HepG2 (cell line): ENCODE measurements around the gene HCK. TPM values are rescaled to one million over a fixed set of nuclear protein-coding genes. Genes with fewer than 3 reads are reported as not detected.

ENCODE experiments used
- ATAC-seq: fragments of 200-7000 bp; cut with Tn5 transposase; 3 replicates; pipeline ENCODE4 v1.9.1; 2020; ENCODE audit warnings: mild to moderate bottlenecking, moderate library complexity
- BruUV-seq: library from RNA; stranded (reverse); fragments of 400-500 nt; replicated peaks from 2 replicates; lab custom pipeline; 2021; lab: Mats Ljungman, UMichigan
- CTCF ChIA-PET: fragments of 300-600 bp; formaldehyde crosslinking; extraction: SDS; loops from one replicate; lab custom pipeline; 2021; ENCODE audit warnings: low total read pairs, inconsistent platforms, low intra/inter-chr PET ratio; lab: Yijun Ruan, JAX
- POLR2A ChIA-PET: fragments of 350-600 bp; sonication (Branson Sonifier 250); formaldehyde crosslinking; loops from one replicate; lab custom pipeline; 2020; ENCODE audit warnings: antibody characterized with exemption, inconsistent platforms; lab: Yijun Ruan, JAX
- DNase-seq: peaks from one replicate; pipeline ENCODE4 v3.0.0-alpha.2; 2015; ENCODE audit warnings: low spot score
- FAIRE-seq: peaks from 3 replicates; lab custom pipeline; 2011; peaks lifted over from hg19 to GRCh38; lab: Jason Lieb, UNC
- H2AFZ ChIP-seq: one replicate; pipeline ENCODE4 v1.6.1; 2011; ENCODE audit warnings: low read length, inconsistent platforms
- H3K27ac ChIP-seq: fragments of 300-600 bp; 3 replicates; pipeline ENCODE4 v1.8.0; 2011; ENCODE audit warnings: mixed run types, mild to moderate bottlenecking, mixed read lengths, low read length, inconsistent platforms; ENCODE audit not compliant: insufficient read depth; ENCODE audit errors: extremely low read length
- H3K27me3 ChIP-seq, 2 experiments: fragments of 200-600 bp in 1 of 2; 2 replicates in 1 of 2; 3 replicates in 1 of 2; pipeline versions ENCODE4 v1.6.0 to v1.8.0; 2011; ENCODE audit warnings: low read length in 2 of 2, mild to moderate bottlenecking in 2 of 2, moderate library complexity in 2 of 2, inconsistent platforms in 1 of 2; ENCODE audit not compliant: insufficient read depth in 2 of 2, control insufficient read depth in 1 of 2
- H3K36me3 ChIP-seq, 2 experiments: fragments of 200-600 bp in 1 of 2; replicated peaks in 1 of 2; 2 replicates in 1 of 2; 3 replicates in 1 of 2; pipeline versions ENCODE4 v1.5.1 to v1.8.0; 2011; ENCODE audit warnings: low read length in 2 of 2, inconsistent platforms in 1 of 2; ENCODE audit not compliant: insufficient read depth in 2 of 2, control insufficient read depth in 1 of 2
- H3K4me1 ChIP-seq: 2 replicates; pipeline ENCODE4 v1.5.1; 2012; ENCODE audit warnings: low read length, inconsistent platforms; ENCODE audit not compliant: insufficient read depth
- H3K4me2 ChIP-seq: 2 replicates; pipeline ENCODE4 v1.6.0; 2011; ENCODE audit warnings: low read depth, low read length, inconsistent platforms
- H3K4me3 ChIP-seq, 3 experiments: fragments of 200-600 bp in 1 of 3; sonication (generic), shearing (Covaris generic) in 1 of 3; replicated peaks in 1 of 3; 2 replicates each; pipeline ENCODE4 v1.5.1; 2011 to 2016; ENCODE audit warnings: low read length in 3 of 3, inconsistent platforms in 2 of 3, low read depth in 2 of 3, mild to moderate bottlenecking in 2 of 3, control low read depth in 1 of 3, mixed read lengths in 1 of 3; ENCODE audit not compliant: insufficient read depth in 1 of 3
- H3K79me2 ChIP-seq: one replicate; pipeline ENCODE4 v1.6.1; 2011; ENCODE audit warnings: low read length, inconsistent platforms; ENCODE audit not compliant: insufficient read depth
- H3K9ac ChIP-seq: 2 replicates; pipeline ENCODE4 v1.6.0; 2011; ENCODE audit warnings: mild to moderate bottlenecking, low read depth, low read length, inconsistent platforms; ENCODE audit not compliant: insufficient read depth
- H3K9me3 ChIP-seq: 2 replicates; pipeline ENCODE4 v1.5.1; 2012; ENCODE audit warnings: mild to moderate bottlenecking, low read length
- H4K20me1 ChIP-seq: 2 replicates; pipeline ENCODE4 v1.6.0; 2011; ENCODE audit warnings: inconsistent platforms, mild to moderate bottlenecking, low read length, moderate library complexity; ENCODE audit not compliant: insufficient read depth
- HNRNPUL1 ChIP-seq: fragments of 200-400 bp; formaldehyde crosslinking; IDR thresholded peaks from 2 replicates; pipeline ENCODE4 v1.6.1; 2017; ENCODE audit warnings: low read depth, mild to moderate bottlenecking, low read length, moderate library complexity
- REPIN1 ChIP-seq: sonication (generic); formaldehyde crosslinking; IDR thresholded peaks from 2 replicates; pipeline ENCODE4 v1.8.0; 2022; ENCODE audit warnings: missing genetic modification reagents, low read depth, mild to moderate bottlenecking, borderline replicate concordance
- WGBS: methylation state at CpG from one replicate; pipeline ENCODE4 v1.1.6; 2017; ENCODE audit warnings: low lambda C conversion rate; 5-methylcytosine and 5-hydroxymethylcytosine counted together
- in situ Hi-C: cut with HindIII; loops from 2 replicates; pipeline ENCODE4 v1.10.0; 2017; ENCODE audit warnings: low pct_unique_long_range_greater_than_20kb; ENCODE audit not compliant: extremely low pct_ligation_motif_present
- intact Hi-C: fragments of 100-400 bp; cut with micrococcal nuclease; formaldehyde crosslinking; loops from one replicate; pipeline ENCODE4 v1.10.0; 2022; ENCODE audit not compliant: unreplicated experiment
- polyA plus RNA-seq, 8 experiments: library from polyadenylated mRNA; depleted of rRNA in 3 of 8; stranded (reverse) in 7 of 8; unstranded in 1 of 8; fragments of >200 nt; fragmentation: Illumina TruSeq in 4 of 8; extraction: Trizol in 4 of 8; gene quantifications; 2 replicates each; pipeline versions ENCODE4 v1.2.1 to v1.2.3, GENCODE V29; 2011 to 2016; ENCODE audit warnings: low read depth in 4 of 8, missing spikeins in 1 of 8, mixed read lengths in 1 of 8; ENCODE audit not compliant: insufficient read depth in 1 of 8
- total RNA-seq, 5 experiments: library from RNA; depleted of rRNA; stranded (reverse); fragments of >200 nt; fragmentation: Illumina TruSeq; extraction: Trizol; gene quantifications; 2 replicates each; pipeline ENCODE4 v1.2.3, GENCODE V29; 2016; ENCODE audit warnings: low read depth in 1 of 5
- TF ChIP-seq, protein P1 (sequence below), 2 experiments: sonication (generic) in 1 of 2; formaldehyde crosslinking in 1 of 2; IDR thresholded peaks; 2 replicates each; pipeline versions ENCODE4 v1.6.1 to v1.9.0; 2014 to 2022; ENCODE audit warnings: antibody characterized with exemption in 1 of 2, borderline replicate concordance in 1 of 2, inconsistent platforms in 1 of 2, low read depth in 1 of 2, missing genetic modification reagents in 1 of 2
- TF ChIP-seq, protein P2 (sequence below): sonication (generic); formaldehyde crosslinking; IDR thresholded peaks from 2 replicates; pipeline ENCODE4 v1.8.1; 2023; ENCODE audit warnings: missing genetic modification reagents, mild to moderate bottlenecking, borderline replicate concordance

The HCK gene
- total and polyA plus RNA-seq, 2 of the 13 experiments (the other 11 are each of a cell fraction or from before 2014, with no cell fraction given), result 0.04 TPM; not detected in 1

DNA sequence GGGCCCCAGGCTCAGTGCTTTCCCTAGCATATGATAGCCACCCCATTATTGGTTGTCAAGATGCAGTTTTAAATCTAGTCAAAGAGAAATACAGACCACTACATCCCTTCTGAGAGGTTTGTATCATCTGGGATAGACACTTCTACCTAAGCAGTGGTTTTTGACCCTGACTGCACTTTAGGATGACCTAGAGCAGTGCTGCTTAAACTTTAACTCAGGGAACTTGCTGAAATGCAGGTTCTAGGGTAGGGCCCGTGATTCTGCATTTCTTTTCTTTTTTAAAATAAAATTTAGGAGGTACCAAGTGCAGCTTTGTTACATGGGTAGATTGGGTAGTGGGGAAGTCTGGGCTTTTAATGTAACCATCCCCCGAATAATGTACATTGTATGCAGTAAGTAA is 76.1 kb downstream of the HCK start (continued):
- TF ChIP-seq REPIN1 (CRISPR knock-in tag), result no peak
- TF ChIP-seq HNRNPUL1, result peak; percentile 55; the same call in 1 of the 2 replicates

DNA sequence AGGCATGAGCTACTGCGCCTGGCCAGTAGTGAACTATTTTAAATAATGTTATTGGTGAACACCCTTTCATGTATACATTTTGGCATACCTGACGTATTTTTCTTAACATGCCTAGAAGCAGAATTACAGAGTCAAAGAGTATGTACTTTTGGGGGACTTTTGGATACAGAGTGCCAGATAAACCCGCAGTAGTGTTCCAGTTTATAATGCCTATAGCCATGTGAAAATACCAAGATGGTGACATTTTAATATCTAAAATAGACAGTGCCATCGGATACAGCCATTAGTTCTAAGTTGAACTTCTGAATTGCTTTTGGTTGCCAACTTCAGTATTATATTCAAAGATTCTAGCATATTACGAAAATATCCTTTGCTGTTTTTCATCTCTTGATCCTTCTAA is 77.8 kb downstream of the HCK start:
- H4K20me1 ChIP-seq, result peaks cover 30% of the 10 kb centered on the region
- CTCF ChIA-PET, result no interaction called here
- no peak overlapping the region for H3K9ac ChIP-seq
- H3K4me2 ChIP-seq, result no peak overlapping the region
- in situ Hi-C loops (no loop called here), intact Hi-C loops (no loop called here)
- peaks cover 9 to 23% of the 10 kb centered on the region in 2 experiments for H3K36me3 ChIP-seq
- no peak for DNase-seq
- no peak overlapping the region for H3K27ac ChIP-seq
- peaks cover 73% of the 10 kb centered on the region for H3K79me2 ChIP-seq
- H3K27me3 ChIP-seq, result no peaks in the 10 kb centered on the region
- ATAC-seq, result no peak
- no TSS peak for BruUV-seq
- TF ChIP-seq, protein P1, sequence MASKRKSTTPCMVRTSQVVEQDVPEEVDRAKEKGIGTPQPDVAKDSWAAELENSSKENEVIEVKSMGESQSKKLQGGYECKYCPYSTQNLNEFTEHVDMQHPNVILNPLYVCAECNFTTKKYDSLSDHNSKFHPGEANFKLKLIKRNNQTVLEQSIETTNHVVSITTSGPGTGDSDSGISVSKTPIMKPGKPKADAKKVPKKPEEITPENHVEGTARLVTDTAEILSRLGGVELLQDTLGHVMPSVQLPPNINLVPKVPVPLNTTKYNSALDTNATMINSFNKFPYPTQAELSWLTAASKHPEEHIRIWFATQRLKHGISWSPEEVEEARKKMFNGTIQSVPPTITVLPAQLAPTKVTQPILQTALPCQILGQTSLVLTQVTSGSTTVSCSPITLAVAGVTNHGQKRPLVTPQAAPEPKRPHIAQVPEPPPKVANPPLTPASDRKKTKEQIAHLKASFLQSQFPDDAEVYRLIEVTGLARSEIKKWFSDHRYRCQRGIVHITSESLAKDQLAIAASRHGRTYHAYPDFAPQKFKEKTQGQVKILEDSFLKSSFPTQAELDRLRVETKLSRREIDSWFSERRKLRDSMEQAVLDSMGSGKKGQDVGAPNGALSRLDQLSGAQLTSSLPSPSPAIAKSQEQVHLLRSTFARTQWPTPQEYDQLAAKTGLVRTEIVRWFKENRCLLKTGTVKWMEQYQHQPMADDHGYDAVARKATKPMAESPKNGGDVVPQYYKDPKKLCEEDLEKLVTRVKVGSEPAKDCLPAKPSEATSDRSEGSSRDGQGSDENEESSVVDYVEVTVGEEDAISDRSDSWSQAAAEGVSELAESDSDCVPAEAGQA (IDR thresholded peaks at IDR 0.05; ENCODE audit: low read depth), result no peak
- TF ChIP-seq, protein P1 (CRISPR knock-in tag; IDR thresholded peaks at IDR 0.05; ENCODE audit: borderline replicate concordance), result 0 out of 2 replicates have a peak, but pooled peaks have one; percentile 53
- TF ChIP-seq, protein P2, sequence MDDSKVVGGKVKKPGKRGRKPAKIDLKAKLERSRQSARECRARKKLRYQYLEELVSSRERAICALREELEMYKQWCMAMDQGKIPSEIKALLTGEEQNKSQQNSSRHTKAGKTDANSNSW (CRISPR knock-in tag), result no peak
- TF ChIP-seq, all 625 proteins: peak for 1
- Histone ChIP-seq H3K4me1 (peaks cover 19% of the 10 kb centered on the region), H2AFZ (no peak overlapping the region), H3K4me3 (no peak overlapping the region), H3K9me3 (no peaks in the 10 kb centered on the region)
- no peak for FAIRE-seq
- 98% methylated on average over 5 of the region's 5 CpGs for WGBS
- POLR2A ChIA-PET, result no interaction called here
